Heart left ventricle (tissue), 16 donors: Measurements from ENCODE around the gene TCF19. TPM values are rescaled to one million over a fixed set of nuclear protein-coding genes. Genes with fewer than 3 reads are reported as not detected.
A peak's percentile ranks its signal among the peaks of the same experiment; 100 is the strongest.

ENCODE experiments used
- ATAC-seq, 4 donors: fragments of 200-7000 bp; cut with Tn5 transposase; one replicate each; pipeline ENCODE4 v1.9.1; 2020 to 2022; ENCODE audit warnings: moderate library complexity in 4 of 4, mild to moderate bottlenecking in 3 of 4, moderate number of reproducible peaks in 1 of 4
- DNase-seq, 5 donors: peaks; one replicate each; pipeline ENCODE4 v3.0.0-alpha.2; 2020
- H3K27ac ChIP-seq, 12 donors: fragments of 200-600 bp; sonication (generic) in 4 of 12; one replicate each; pipeline versions ENCODE4 v1.5.0 to v1.8.0; 2016 to 2022; ENCODE audit warnings: mild to moderate bottlenecking in 2 of 12
- H3K27me3 ChIP-seq, 9 donors: fragments of 200-600 bp; sonication (generic) in 2 of 9; one replicate each; pipeline versions ENCODE4 v1.5.1 to v1.8.0; 2016 to 2022; ENCODE audit warnings: mild to moderate bottlenecking in 3 of 9
- H3K36me3 ChIP-seq, 9 donors: fragments of 200-600 bp; sonication (generic) in 2 of 9; one replicate each; pipeline versions ENCODE4 v1.5.0 to v1.8.0; 2018 to 2022; ENCODE audit warnings: mild to moderate bottlenecking in 2 of 9
- H3K4me1 ChIP-seq, 12 donors: fragments of 200-600 bp; sonication (generic) in 4 of 12; one replicate each; pipeline versions ENCODE4 v1.5.0 to v1.8.0; 2016 to 2022; ENCODE audit warnings: mild to moderate bottlenecking in 3 of 12
- H3K4me3 ChIP-seq, 12 donors: fragments of 200-600 bp; sonication (generic) in 4 of 12; one replicate each; pipeline versions ENCODE4 v1.5.0 to v1.8.0; 2017 to 2022; ENCODE audit warnings: mild to moderate bottlenecking in 9 of 12, moderate library complexity in 4 of 12
- H3K9me3 ChIP-seq, 12 donors: fragments of 200-600 bp; sonication (generic) in 4 of 12; one replicate each; pipeline versions ENCODE4 v1.5.0 to v1.8.0; 2016 to 2022; ENCODE audit warnings: mild to moderate bottlenecking in 1 of 12
- CTCF ChIP-seq, 12 donors: fragments of 200-600 bp; sonication (generic) in 4 of 12; IDR thresholded peaks; one replicate each; pipeline versions ENCODE4 v1.5.0 to v1.8.0; 2018 to 2022; ENCODE audit warnings: antibody characterized with exemption in 12 of 12, mild to moderate bottlenecking in 5 of 12
- POLR2A ChIP-seq, 2 donors: fragments of 450-650 bp; IDR thresholded peaks; one replicate each; pipeline ENCODE4 v1.6.1; 2017; ENCODE audit warnings: antibody characterized with exemption in 2 of 2, mild to moderate bottlenecking in 2 of 2, moderate library complexity in 2 of 2
- WGBS, 4 donors: extraction: QIAGEN DNeasy Blood & Tissue Kit in 2 of 4; methylation state at CpG; one replicate each; pipeline versions ENCODE4 v1.1.5 to v1.1.7; 2013 to 2018; 5-methylcytosine and 5-hydroxymethylcytosine counted together
- intact Hi-C, 10 donors: fragments of 100-400 bp; cut with DNase I; formaldehyde crosslinking; loops; one replicate each; pipeline versions ENCODE4 v1.11.1 to v1.14.2; 2022
- polyA plus RNA-seq, 2 donors: library from polyadenylated mRNA; stranded (reverse); fragments of 200-250 nt; gene quantifications; one replicate each; pipeline ENCODE4 v1.2.3, GENCODE V29; 2013
- total RNA-seq, 9 donors: library from RNA; depleted of rRNA in 2 of 9; stranded (reverse); fragments of >200 nt in 2 of 9; fragmentation: NEBNext Ultra II Directional in 3 of 9; extraction: Animal tissue kit (Norgen Biotek cat#: 25700) in 3 of 9; gene quantifications; one replicate each; pipeline versions ENCODE4 v1.1.0 to v1.2.4, GENCODE V29; 2016 to 2023
- donor health status: ischemic (EF 13 %, LVEDD 7.1; RV severe dilation, severe dysfunction).
- donor health status: healthy with polysubstance abuse.
- donor health status: DM: no; HTN: yes; CAD: no.
- donor health status: DM: no; HTN: no; CAD: no.
- donor health status: ischemic (EF 25% LVEDD 6.9; RV normal size, moderate dysfunction).
- donor health status: ischemic (EF 25% LVEDD 5.7; RV mildly dilated, moderate dysfunction).
- donor health status: healthy.
- donor health status: DM: yes; HTN: yes; CAD: no.
- donor health status: ischemic (EF 35%, LVEDD 5.7; RV mildly dilated, moderate dysfunction).
- donor health status: nonischemic (EF 11% LVEDD 7.7; RV severe dilation, severe dysfunction).
- donor health status: DM: yes; HTN: yes; CAD: no.
- donor health status: PGD.
- donor health status: ischemic (EF 29% LVEDD 5.4; RV normal size, mild dysfunction).
- donor health status: nonischemic (EF 23%, LVEDD 6.1; RV moderate dilation, normal function).

Gene TCF19
- total and polyA plus RNA-seq, 11 donors: 1.8 to 12.9 (median 2.6) TPM

- Histone ChIP-seq H3K27me3 (no peaks in the 10 kb centered on the region), H3K27ac (no peak overlapping the region), H3K4me1 (peaks cover 0 to 9% (median 7%) of the 10 kb centered on the region in 12 donors), H3K9me3 (no peaks in the 10 kb centered on the region), H3K36me3 (peaks cover 0 to 39% (median 25%) of the 10 kb centered on the region in 9 donors), H3K4me3 (no peak overlapping the region)
- WGBS, 4 donors: 87 to 97% (median 92%) methylated on average over 7 of the region's 7 CpGs
- TF ChIP-seq CTCF (IDR thresholded peaks at IDR 0.05) (no peak), POLR2A (IDR thresholded peaks at IDR 0.05) (no peak)
- ATAC-seq (no peak), DNase-seq (peak in 1 of 5 donors; percentile 16)
- intact Hi-C loops: no loop called here
Observed at GRCh38 chr6:31152781-31153180, 5.6 kb upstream of the TCF19 start.

GRCh38 chr6:31154436-31154835, 4.0 kb upstream of the TCF19 start:
- no peak overlapping the region for H3K27ac ChIP-seq
- 87 to 97% (median 94%) methylated on average over 15 of the region's 15 CpGs for whole genome bisulfite sequencing, 4 donors
- H3K27me3 ChIP-seq: no peaks in the 10 kb centered on the region
- ATAC-seq (no peak), DNase-seq (peak in 1 of 5 donors; percentile 9)
- H3K36me3 ChIP-seq: peaks cover 0 to 35% (median 21%) of the 10 kb centered on the region in 9 donors
- intact Hi-C loops: no loop called here
- H3K9me3 ChIP-seq: no peaks in the 10 kb centered on the region
- TF ChIP-seq CTCF (IDR thresholded peaks at IDR 0.05): no peak
- no peak for TF ChIP-seq POLR2A (IDR thresholded peaks at IDR 0.05)
- H3K4me1 ChIP-seq: peaks cover 0 to 21% (median 13%) of the 10 kb centered on the region in 12 donors
- no peak overlapping the region for H3K4me3 ChIP-seq

- DNase-seq (peak in 1 of 5 donors; percentile 13), ATAC-seq (no peak)
- H3K4me3 ChIP-seq: no peak overlapping the region
- no peak for TF ChIP-seq CTCF (IDR thresholded peaks at IDR 0.05)
- TF ChIP-seq POLR2A (IDR thresholded peaks at IDR 0.05): no peak
- peaks cover 0 to 26% (median 15%) of the 10 kb centered on the region in 12 donors for H3K4me1 ChIP-seq
- H3K9me3 ChIP-seq: no peaks in the 10 kb centered on the region
- intact Hi-C loops: no loop called here
- 93 to 99% (median 94%) methylated on average over 7 of the region's 7 CpGs for WGBS, 4 donors
- H3K27ac ChIP-seq: no peak overlapping the region
- peaks cover 0 to 32% (median 12%) of the 10 kb centered on the region in 9 donors for H3K36me3 ChIP-seq
- no peaks in the 10 kb centered on the region for H3K27me3 ChIP-seq
Observed at GRCh38 chr6:31156641-31157040, 1.7 kb upstream of the TCF19 start.

- Histone ChIP-seq H3K4me3 (peak within 1 kb of the TSS; percentile 52 to 87 (median 68)), H3K27me3 (no peaks in the 10 kb centered on the region), H3K36me3 (peaks cover 0 to 32% (median 13%) of the 10 kb centered on the region in 9 donors), H3K9me3 (no peaks in the 10 kb centered on the region), H3K27ac (peak within 1 kb of the TSS in 11 of 12 donors; percentile 33 to 83 (median 59)), H3K4me1 (peaks cover 0 to 26% (median 15%) of the 10 kb centered on the region in 12 donors)
- 8 to 15% (median 11%) methylated on average over 14 of the region's 14 CpGs for WGBS, 4 donors
- ATAC-seq (peak in 3 of 4 donors; percentile 8 to 31 (median 12)), DNase-seq (peak in 1 of 5 donors; percentile 14)
- TF ChIP-seq POLR2A (IDR thresholded peaks at IDR 0.05) (no peak), CTCF (IDR thresholded peaks at IDR 0.05) (no peak)
- intact Hi-C loops: loop anchor here in 1 of 10 donors (1.0 kb wide), 1 partner anchor 14 kb away; no protein-coding TSS in a partner anchor
Observed at GRCh38 chr6:31157513-31158139, 763 bp upstream of the TCF19 start, which contains the start of gene CCHCR1. Gene CCHCR1, minus strand, starts transcription at chr6:31157802. Its CDS starts 202 bp downstream, at chr6:31157600.
